MM.1S (cell line): ENCODE data around the gene MKLN1.

ENCODE experiments used
- DNase-seq: peaks from one replicate; pipeline ENCODE4 v3.0.0-alpha.2; 2015
- H2AFZ ChIP-seq: fragments of 300-600 bp; sonication (generic); 2 replicates; pipeline ENCODE4 v1.6.0; 2016; ENCODE audit warnings: antibody characterized with exemption, low read length
- H3F3A ChIP-seq: fragments of 300-600 bp; sonication (generic); 2 replicates; pipeline ENCODE4 v1.6.1; 2016; ENCODE audit warnings: mild to moderate bottlenecking, antibody characterized with exemption, low read length, moderate library complexity, mixed read lengths; ENCODE audit not compliant: insufficient read depth
- H3K27ac ChIP-seq: fragments of 300-600 bp; sonication (generic); 2 replicates; pipeline ENCODE4 v1.5.1; 2016; ENCODE audit warnings: mild to moderate bottlenecking, low read length
- H3K27me3 ChIP-seq: fragments of 300-600 bp; sonication (generic); replicated peaks from 2 replicates; pipeline ENCODE4 v1.6.0; 2016; ENCODE audit warnings: low read length; ENCODE audit not compliant: insufficient read depth
- H3K36me3 ChIP-seq: fragments of 300-600 bp; sonication (generic); replicated peaks from 2 replicates; pipeline ENCODE4 v1.6.1; 2016; ENCODE audit warnings: mild to moderate bottlenecking, low read length, mixed read lengths; ENCODE audit not compliant: insufficient read depth
- H3K4me1 ChIP-seq: fragments of 300-600 bp; sonication (generic); 2 replicates; pipeline ENCODE4 v1.6.1; 2016; ENCODE audit warnings: low read length, mixed read lengths
- H3K4me2 ChIP-seq: fragments of 300-600 bp; sonication (generic); 2 replicates; pipeline ENCODE4 v1.6.0; 2016; ENCODE audit warnings: low read depth, low read length
- H3K4me3 ChIP-seq: fragments of 300-600 bp; sonication (generic); 2 replicates; pipeline ENCODE4 v1.5.1; 2016; ENCODE audit warnings: low read length, mixed read lengths
- H3K79me2 ChIP-seq: fragments of 300-600 bp; sonication (generic); 2 replicates; pipeline ENCODE4 v1.6.1; 2016; ENCODE audit warnings: mixed run types, low read length, mixed read lengths
- H3K9ac ChIP-seq: fragments of 300-600 bp; sonication (generic); 2 replicates; pipeline ENCODE4 v1.6.1; 2016; ENCODE audit warnings: low read length, mixed read lengths
- H3K9me2 ChIP-seq: fragments of 300-600 bp; sonication (generic); replicated peaks from 2 replicates; pipeline ENCODE4 v1.6.1; 2016; ENCODE audit warnings: mild to moderate bottlenecking, low read length, mixed read lengths; ENCODE audit not compliant: insufficient read depth
- H3K9me3 ChIP-seq: fragments of 300-600 bp; sonication (generic); replicated peaks from 2 replicates; pipeline ENCODE4 v1.6.1; 2016; ENCODE audit warnings: mild to moderate bottlenecking, low read length, mixed read lengths; ENCODE audit not compliant: insufficient read depth
- H4K20me1 ChIP-seq: fragments of 300-600 bp; sonication (generic); 2 replicates; pipeline ENCODE4 v1.6.1; 2016; ENCODE audit warnings: mild to moderate bottlenecking, low read length, moderate library complexity, mixed read lengths; ENCODE audit not compliant: insufficient read depth
- CTCF ChIP-seq: fragments of 300-600 bp; sonication (generic); IDR thresholded peaks from 2 replicates; pipeline ENCODE4 v1.5.1; 2016; ENCODE audit warnings: antibody characterized with exemption, low read length, mixed read lengths
- EZH2 ChIP-seq: fragments of 300-600 bp; sonication (generic); optimal IDR thresholded peaks from 2 replicates; pipeline ENCODE3; 2017; ENCODE audit warnings: low read depth, mild to moderate bottlenecking, antibody characterized with exemption, low read length, mixed read lengths
- EZH2phosphoT487 ChIP-seq: fragments of 300-600 bp; sonication (generic); IDR thresholded peaks from 2 replicates; pipeline ENCODE4 v1.6.1; 2018; ENCODE audit warnings: antibody characterized with exemption, low read length

The MKLN1 gene

GRCh38 chr7:131342864-131343442 lies 15.3 kb downstream of the MKLN1 start:
- no peak for TF ChIP-seq EZH2
- no peak for TF ChIP-seq EZH2phosphoT487
- TF ChIP-seq CTCF: no peak
- no peaks in the 10 kb centered on the region for H3K9me3 ChIP-seq
- no peaks in the 10 kb centered on the region for H3K9me2 ChIP-seq
- no peaks in the 10 kb centered on the region for H3K27me3 ChIP-seq
- H3K4me2 ChIP-seq: no peak overlapping the region
- no peaks in the 10 kb centered on the region for H3F3A ChIP-seq
- DNase-seq: no peak
- 0 out of 2 replicates have a peak, but pooled peaks cover 10% of the 10 kb centered on the region for H4K20me1 ChIP-seq
- no peak overlapping the region for H3K9ac ChIP-seq
- no peaks in the 10 kb centered on the region for H3K4me1 ChIP-seq
- H3K4me3 ChIP-seq: no peak overlapping the region
- no peaks in the 10 kb centered on the region for H3K36me3 ChIP-seq
- H3K79me2 ChIP-seq: peaks cover 97% of the 10 kb centered on the region
- no peak overlapping the region for H2AFZ ChIP-seq
- H3K27ac ChIP-seq: no peak overlapping the region

GRCh38 chr7:131346885-131347592 lies 19.4 kb downstream of the MKLN1 start:
- Histone ChIP-seq H3K9ac (no peak overlapping the region), H3K36me3 (0 out of 2 replicates have a peak, but pooled peaks cover 3% of the 10 kb centered on the region), H3K27me3 (no peaks in the 10 kb centered on the region), H3F3A (no peaks in the 10 kb centered on the region), H3K9me2 (no peaks in the 10 kb centered on the region), H4K20me1 (0 out of 2 replicates have a peak, but pooled peaks cover under 1% of the 10 kb centered on the region), H3K4me1 (no peaks in the 10 kb centered on the region), H3K4me2 (no peak overlapping the region), H3K4me3 (no peak overlapping the region), H3K9me3 (no peaks in the 10 kb centered on the region), H3K27ac (no peak overlapping the region), H3K79me2 (peaks cover 95% of the 10 kb centered on the region), H2AFZ (no peak overlapping the region)
- TF ChIP-seq EZH2 (no peak), EZH2phosphoT487 (no peak), CTCF (no peak)
- no peak for DNase-seq

- Histone ChIP-seq H3K9ac (no peak overlapping the region), H3K4me3 (no peak overlapping the region), H3K4me2 (no peak overlapping the region), H3K4me1 (no peaks in the 10 kb centered on the region), H3K79me2 (peaks cover 96% of the 10 kb centered on the region), H3K27me3 (no peaks in the 10 kb centered on the region), H3F3A (no peaks in the 10 kb centered on the region), H3K9me3 (no peaks in the 10 kb centered on the region), H3K36me3 (0 out of 2 replicates have a peak, but pooled peaks cover 3% of the 10 kb centered on the region), H4K20me1 (no peaks in the 10 kb centered on the region; the same call in 1 of the 2 replicates), H3K9me2 (no peaks in the 10 kb centered on the region), H2AFZ (no peak overlapping the region), H3K27ac (no peak overlapping the region)
- DNase-seq: no peak
- no peak for TF ChIP-seq EZH2phosphoT487
- TF ChIP-seq EZH2: no peak
- TF ChIP-seq CTCF: no peak
Observed at GRCh38 chr7:131352032-131352431, 24.4 kb downstream of the MKLN1 start.
